GM12878 (cell line): ENCODE data around the gene SLC12A3. TPM values are rescaled to one million over a fixed set of nuclear protein-coding genes. Genes with fewer than 3 reads are reported as not detected.
A peak's percentile ranks its signal among the peaks of the same experiment; 100 is the strongest.

Experiments
- BCL11A ChIP-seq: IDR thresholded peaks from 2 replicates; pipeline ENCODE4 v1.6.1; 2011; ENCODE audit warnings: low read depth, low read length
- CBFB ChIP-seq: IDR thresholded peaks from 2 replicates; pipeline ENCODE4 v1.6.1; 2016; ENCODE audit warnings: antibody characterized with exemption, low read depth
- CHD2 ChIP-seq: IDR thresholded peaks from 2 replicates; pipeline ENCODE4 v1.6.1; 2011; ENCODE audit warnings: low read depth, low read length, improper control_type of control experiment, borderline replicate concordance
- CREM ChIP-seq: IDR thresholded peaks from 2 replicates; pipeline ENCODE4 v1.6.1; 2014; ENCODE audit warnings: antibody characterized with exemption, low read depth
- DPF2 ChIP-seq: fragments of 450-650 bp; IDR thresholded peaks from 2 replicates; pipeline ENCODE4 v1.6.1; 2017; ENCODE audit warnings: mild to moderate bottlenecking
- EED ChIP-seq: sonication (generic); IDR thresholded peaks from 2 replicates; pipeline ENCODE4 v1.6.1; 2016; ENCODE audit warnings: antibody characterized with exemption, low read depth
- ETV6 ChIP-seq, 2 experiments: fragments of 450-650 bp in 1 of 2; IDR thresholded peaks in 1 of 2; conservative IDR thresholded peaks in 1 of 2; 2 replicates each; pipeline ENCODE4 v1.6.1; 2014; ENCODE audit warnings: antibody characterized with exemption in 1 of 2, borderline replicate concordance in 1 of 2, low read depth in 1 of 2, mild to moderate bottlenecking in 1 of 2, moderate library complexity in 1 of 2
- GABPA ChIP-seq: IDR thresholded peaks from 2 replicates; pipeline ENCODE4 v1.6.1; 2014; ENCODE audit warnings: antibody characterized with exemption, low read depth, mild to moderate bottlenecking, inconsistent platforms
- HDAC6 ChIP-seq: fragments of 200-600 bp; sonication (generic); IDR thresholded peaks from one replicate; pipeline ENCODE4 v1.8.0; 2017; ENCODE audit warnings: antibody characterized with exemption; ENCODE audit not compliant: unreplicated experiment
- MTA3 ChIP-seq: IDR thresholded peaks from 2 replicates; pipeline ENCODE4 v1.6.1; 2012; ENCODE audit warnings: low read length, inconsistent platforms, borderline replicate concordance
- MYC ChIP-seq: IDR thresholded peaks from 2 replicates; pipeline ENCODE4 v1.6.1; 2011; ENCODE audit warnings: mild to moderate bottlenecking, low read length, moderate library complexity, inconsistent platforms; ENCODE audit not compliant: insufficient read depth, insufficient replicate concordance, insufficient read length, severe bottlenecking
- NR2C1 ChIP-seq: fragments of 450-650 bp; IDR thresholded peaks from 2 replicates; pipeline ENCODE4 v1.6.1; 2017; ENCODE audit warnings: antibody characterized with exemption, mild to moderate bottlenecking, moderate library complexity
- NR2C2 ChIP-seq: IDR thresholded peaks from 2 replicates; pipeline ENCODE4 v1.6.1; 2011; ENCODE audit warnings: borderline replicate concordance, low read depth; ENCODE audit not compliant: control insufficient read depth, insufficient read length
- NR2F1 ChIP-seq: fragments of 450-650 bp; conservative IDR thresholded peaks from 2 replicates; pipeline ENCODE4 v1.6.1; 2017; ENCODE audit warnings: mild to moderate bottlenecking
- PAX8 ChIP-seq: fragments of 450-650 bp; IDR thresholded peaks from 2 replicates; pipeline ENCODE4 v1.6.1; 2017; ENCODE audit warnings: mild to moderate bottlenecking, moderate library complexity
- POLR2A ChIP-seq: IDR thresholded peaks from 2 replicates; pipeline ENCODE4 v1.6.1; 2011; ENCODE audit warnings: low read depth, mild to moderate bottlenecking, low read length
- POLR2AphosphoS2 ChIP-seq: IDR thresholded peaks from 2 replicates; pipeline ENCODE4 v1.6.1; 2011; ENCODE audit warnings: low read depth, mild to moderate bottlenecking, low read length, improper control_type of control experiment, moderate library complexity
- POU2F2 ChIP-seq: IDR thresholded peaks from 3 replicates; pipeline ENCODE4 v1.6.1; 2011; ENCODE audit warnings: low read depth, mild to moderate bottlenecking, low read length, borderline replicate concordance
- SPI1 ChIP-seq: IDR thresholded peaks from 2 replicates; pipeline ENCODE4 v1.6.1; 2011; ENCODE audit warnings: low read depth, mild to moderate bottlenecking, low read length, moderate library complexity, borderline replicate concordance; ENCODE audit not compliant: insufficient read depth
- TCF3 ChIP-seq: IDR thresholded peaks from 2 replicates; pipeline ENCODE4 v1.6.1; 2012; ENCODE audit warnings: low read depth, mild to moderate bottlenecking, low read length, borderline replicate concordance; ENCODE audit not compliant: insufficient read depth
- ZSCAN29 ChIP-seq: fragments of 450-650 bp; IDR thresholded peaks from 2 replicates; pipeline ENCODE4 v1.6.1; 2017; ENCODE audit warnings: mild to moderate bottlenecking, moderate library complexity
- polyA plus RNA-seq, 11 experiments: library from polyadenylated mRNA; depleted of rRNA in 4 of 11; unstranded in 6 of 11; stranded (reverse) in 5 of 11; fragments of >200 nt; fragmentation: Nextera tagmentation in 4 of 11; fragmentation: Illumina TruSeq in 1 of 11; extraction: Ambion mirVana in 4 of 11; extraction: Trizol in 1 of 11; gene quantifications; 1 replicate in 1 of 11; 2 replicates in 10 of 11; pipeline versions ENCODE4 v1.2.1 to v1.2.3, GENCODE V29; 2011 to 2016; ENCODE audit warnings: inconsistent platforms in 2 of 11, missing spikeins in 2 of 11, low read depth in 1 of 11
- total RNA-seq, 4 experiments: library from RNA; depleted of rRNA in 3 of 4; stranded (reverse); fragments of >200 nt in 3 of 4; fragmentation: Illumina TruSeq in 1 of 4; extraction: Trizol in 1 of 4; gene quantifications; 2 replicates each; pipeline versions ENCODE4 v1.2.1 to v1.2.3, GENCODE V29; 2013 to 2021
- TF ChIP-seq, protein P1 (sequence below): IDR thresholded peaks from 2 replicates; pipeline ENCODE4 v1.6.1; 2011; ENCODE audit warnings: low read depth, mild to moderate bottlenecking, low read length, moderate library complexity, borderline replicate concordance; ENCODE audit errors: extremely low read depth
- TF ChIP-seq, protein P2 (sequence below): fragments of 450-650 bp; IDR thresholded peaks from 2 replicates; pipeline ENCODE4 v1.6.1; 2017; ENCODE audit warnings: mild to moderate bottlenecking, low read depth, inconsistent platforms; ENCODE audit not compliant: poor library complexity, severe bottlenecking
- TF ChIP-seq, protein P3 (sequence below): IDR thresholded peaks from 2 replicates; pipeline ENCODE4 v1.6.1; 2012; ENCODE audit warnings: mild to moderate bottlenecking, low read depth, low read length

The SLC12A3 gene
- total and polyA plus RNA-seq, 10 of the 15 experiments (the other 5 are each of a cell fraction or from before 2014, with no cell fraction given), result 0.05 to 6.3 (median 3.1) TPM

DNA sequence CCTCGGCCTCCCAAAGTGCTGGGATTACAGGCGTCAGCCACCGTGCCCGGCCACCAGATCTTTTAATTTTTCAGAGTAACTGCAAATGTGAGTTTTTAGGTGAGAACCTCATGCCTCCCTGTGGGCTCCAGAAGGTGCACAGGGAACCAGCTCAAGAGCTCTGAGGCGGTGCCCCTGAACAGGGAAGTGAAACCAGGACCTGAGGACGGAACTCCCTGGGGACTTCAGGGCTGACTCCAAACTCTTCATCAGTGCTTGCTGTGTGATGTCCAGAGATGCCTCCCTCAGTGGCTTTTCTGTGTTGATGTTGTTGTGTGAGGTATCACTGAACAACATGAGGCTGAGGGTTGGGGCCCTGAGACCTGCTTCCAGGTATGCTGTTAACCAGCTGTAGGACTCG is 23.8 kb downstream of the SLC12A3 start (continued):
- TF ChIP-seq POU2F2 (no peak), ZSCAN29 (no peak), EED (peak; percentile 96), HDAC6 (no peak), POLR2A (no peak), POLR2AphosphoS2 (no peak), NR2C2 (no peak), PAX8 (no peak), MTA3 (no peak), SPI1 (peak; percentile 98), ETV6 (conservative IDR thresholded peaks at IDR 0.05 in 1 of 2, IDR thresholded peaks at IDR 0.05 in 1 of 2; ENCODE audit: borderline replicate concordance in 1 of 2, low read depth in 1 of 2) (peak in 1 of 2 experiments; percentile 58; a peak in 2 of 4 replicates), CREM (0 out of 2 replicates have a peak, but pooled peaks have one; percentile 33), NR2C1 (no peak), CHD2 (0 out of 2 replicates have a peak, but pooled peaks have one; percentile 42), TCF3 (no peak), DPF2 (peak; percentile 93), BCL11A (peak; percentile 48), MYC (no peak), CBFB (no peak), GABPA (no peak), NR2F1 (peak; percentile 58)
- TF ChIP-seq, protein P1, sequence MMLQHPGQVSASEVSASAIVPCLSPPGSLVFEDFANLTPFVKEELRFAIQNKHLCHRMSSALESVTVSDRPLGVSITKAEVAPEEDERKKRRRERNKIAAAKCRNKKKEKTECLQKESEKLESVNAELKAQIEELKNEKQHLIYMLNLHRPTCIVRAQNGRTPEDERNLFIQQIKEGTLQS, result no peak
- TF ChIP-seq, protein P2, sequence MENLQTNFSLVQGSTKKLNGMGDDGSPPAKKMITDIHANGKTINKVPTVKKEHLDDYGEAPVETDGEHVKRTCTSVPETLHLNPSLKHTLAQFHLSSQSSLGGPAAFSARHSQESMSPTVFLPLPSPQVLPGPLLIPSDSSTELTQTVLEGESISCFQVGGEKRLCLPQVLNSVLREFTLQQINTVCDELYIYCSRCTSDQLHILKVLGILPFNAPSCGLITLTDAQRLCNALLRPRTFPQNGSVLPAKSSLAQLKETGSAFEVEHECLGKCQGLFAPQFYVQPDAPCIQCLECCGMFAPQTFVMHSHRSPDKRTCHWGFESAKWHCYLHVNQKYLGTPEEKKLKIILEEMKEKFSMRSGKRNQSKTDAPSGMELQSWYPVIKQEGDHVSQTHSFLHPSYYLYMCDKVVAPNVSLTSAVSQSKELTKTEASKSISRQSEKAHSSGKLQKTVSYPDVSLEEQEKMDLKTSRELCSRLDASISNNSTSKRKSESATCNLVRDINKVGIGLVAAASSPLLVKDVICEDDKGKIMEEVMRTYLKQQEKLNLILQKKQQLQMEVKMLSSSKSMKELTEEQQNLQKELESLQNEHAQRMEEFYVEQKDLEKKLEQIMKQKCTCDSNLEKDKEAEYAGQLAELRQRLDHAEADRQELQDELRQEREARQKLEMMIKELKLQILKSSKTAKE, result peak; percentile 20
- TF ChIP-seq, protein P3, sequence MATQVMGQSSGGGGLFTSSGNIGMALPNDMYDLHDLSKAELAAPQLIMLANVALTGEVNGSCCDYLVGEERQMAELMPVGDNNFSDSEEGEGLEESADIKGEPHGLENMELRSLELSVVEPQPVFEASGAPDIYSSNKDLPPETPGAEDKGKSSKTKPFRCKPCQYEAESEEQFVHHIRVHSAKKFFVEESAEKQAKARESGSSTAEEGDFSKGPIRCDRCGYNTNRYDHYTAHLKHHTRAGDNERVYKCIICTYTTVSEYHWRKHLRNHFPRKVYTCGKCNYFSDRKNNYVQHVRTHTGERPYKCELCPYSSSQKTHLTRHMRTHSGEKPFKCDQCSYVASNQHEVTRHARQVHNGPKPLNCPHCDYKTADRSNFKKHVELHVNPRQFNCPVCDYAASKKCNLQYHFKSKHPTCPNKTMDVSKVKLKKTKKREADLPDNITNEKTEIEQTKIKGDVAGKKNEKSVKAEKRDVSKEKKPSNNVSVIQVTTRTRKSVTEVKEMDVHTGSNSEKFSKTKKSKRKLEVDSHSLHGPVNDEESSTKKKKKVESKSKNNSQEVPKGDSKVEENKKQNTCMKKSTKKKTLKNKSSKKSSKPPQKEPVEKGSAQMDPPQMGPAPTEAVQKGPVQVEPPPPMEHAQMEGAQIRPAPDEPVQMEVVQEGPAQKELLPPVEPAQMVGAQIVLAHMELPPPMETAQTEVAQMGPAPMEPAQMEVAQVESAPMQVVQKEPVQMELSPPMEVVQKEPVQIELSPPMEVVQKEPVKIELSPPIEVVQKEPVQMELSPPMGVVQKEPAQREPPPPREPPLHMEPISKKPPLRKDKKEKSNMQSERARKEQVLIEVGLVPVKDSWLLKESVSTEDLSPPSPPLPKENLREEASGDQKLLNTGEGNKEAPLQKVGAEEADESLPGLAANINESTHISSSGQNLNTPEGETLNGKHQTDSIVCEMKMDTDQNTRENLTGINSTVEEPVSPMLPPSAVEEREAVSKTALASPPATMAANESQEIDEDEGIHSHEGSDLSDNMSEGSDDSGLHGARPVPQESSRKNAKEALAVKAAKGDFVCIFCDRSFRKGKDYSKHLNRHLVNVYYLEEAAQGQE, result no peak
